Stomach (tissue), 9 donors: Measurements from ENCODE around the gene ADGRG1. TPM values are rescaled to one million over a fixed set of nuclear protein-coding genes. Genes with fewer than 3 reads are reported as not detected.
A peak's percentile ranks its signal among the peaks of the same experiment; 100 is the strongest.
"Not testable (repeated sequence)": the region's sequence is repeated elsewhere in the genome, so short reads cannot be mapped to it uniquely, and the experiment has no call there.

ENCODE experiments used
- DNase-seq, 2 donors: peaks; one replicate each; pipeline versions ENCODE4 v3.0.0 to v3.0.0-alpha.2; 2013 to 2019
- H3K27ac ChIP-seq, 5 donors: fragments of 200-600 bp in 4 of 5; sonication (generic) in 4 of 5; one replicate each; pipeline ENCODE4 v1.5.1; 2013 to 2019; ENCODE audit warnings: mild to moderate bottlenecking in 1 of 5, moderate library complexity in 1 of 5
- H3K27me3 ChIP-seq, 3 donors: fragments of 200-600 bp; sonication (generic); one replicate each; pipeline ENCODE4 v1.5.1; 2017 to 2019; ENCODE audit warnings: mixed run types in 1 of 3
- H3K36me3 ChIP-seq, 4 donors: fragments of 200-600 bp; sonication (generic); 1 replicate in 3 of 4; 2 replicates in 1 of 4; pipeline ENCODE4 v1.5.1; 2016 to 2019
- H3K4me1 ChIP-seq, 4 donors: fragments of 200-600 bp; sonication (generic); one replicate each; pipeline ENCODE4 v1.5.1; 2016 to 2019
- H3K4me3 ChIP-seq, 4 donors: fragments of 200-600 bp; sonication (generic) in 3 of 4; one replicate each; pipeline ENCODE4 v1.5.1; 2016 to 2019; ENCODE audit warnings: mild to moderate bottlenecking in 1 of 4
- H3K9me3 ChIP-seq, 4 donors: fragments of 200-600 bp; sonication (generic); one replicate each; pipeline ENCODE4 v1.5.1; 2016 to 2019
- CTCF ChIP-seq, 7 experiments: fragments of 450-650 bp in 4 of 7; fragments of 200-600 bp in 3 of 7; sonication (generic) in 3 of 7; IDR thresholded peaks; one replicate each; pipeline ENCODE4 v1.5.1; 2016 to 2019; ENCODE audit warnings: antibody characterized with exemption in 7 of 7, control low read depth in 2 of 7, mild to moderate bottlenecking in 1 of 7
- EP300 ChIP-seq: sonication (generic); formaldehyde crosslinking; IDR thresholded peaks from one replicate; pipeline ENCODE4 v1.6.1; 2017; ENCODE audit warnings: antibody characterized with exemption
- POLR2A ChIP-seq, 4 donors: fragments of 450-650 bp; IDR thresholded peaks; one replicate each; pipeline ENCODE4 v1.6.1; 2016; ENCODE audit warnings: antibody characterized with exemption in 4 of 4, control low read depth in 2 of 4, mild to moderate bottlenecking in 1 of 4, moderate library complexity in 1 of 4
- POLR2AphosphoS5 ChIP-seq, 3 donors: sonication (generic); formaldehyde crosslinking; IDR thresholded peaks; one replicate each; pipeline ENCODE4 v1.6.1; 2016; ENCODE audit warnings: antibody characterized with exemption in 3 of 3
- WGBS, 5 donors: extraction: QIAGEN DNeasy Blood & Tissue Kit in 3 of 5; methylation state at CpG; one replicate each; pipeline versions ENCODE4 v1.1.5 to v1.1.7; 2013 to 2018; 5-methylcytosine and 5-hydroxymethylcytosine counted together
- intact Hi-C: fragments of 100-400 bp; cut with DNase I; formaldehyde crosslinking; loops from one replicate; pipeline ENCODE4 v1.15.1; 2023; ENCODE audit warnings: low total_unique reads
- polyA plus RNA-seq, 3 donors: library from polyadenylated mRNA; stranded (reverse); fragments of 200-250 nt; gene quantifications; one replicate each; pipeline ENCODE4 v1.2.3, GENCODE V29; 2013
- total RNA-seq, 5 donors: library from RNA; depleted of rRNA; stranded (reverse); fragments of >200 nt; gene quantifications; one replicate each; pipeline versions ENCODE4 v1.1.0 to v1.2.3, GENCODE V29; 2014 to 2016
- donor health status: healthy with polysubstance abuse.
- donor health status: Bipolar disorder and iron deficiency.
- donor health status: healthy.

Gene ADGRG1
- total and polyA plus RNA-seq, 8 donors: 8.9 to 84.8 (median 32.1) TPM

- Histone ChIP-seq H3K36me3 (peaks cover 0 to 8% (median 4%) of the 10 kb centered on the region in 4 donors), H3K4me3 (peak overlapping the region in 1 of 4 donors; percentile 29), H3K9me3 (no peaks in the 10 kb centered on the region), H3K27me3 (peaks cover 0 to 9% (median 0%) of the 10 kb centered on the region in 3 donors), H3K4me1 (no peaks in the 10 kb centered on the region), H3K27ac (peak overlapping the region in 1 of 5 donors; percentile 59)
- DNase-seq: no peak
- intact Hi-C loops: no loop called here
- 78 to 86% (median 81%) methylated on average over 11 to 12 of the region's 12 CpGs for WGBS, 5 donors
- TF ChIP-seq POLR2A (IDR thresholded peaks at IDR 0.05): no peak
- no peak for TF ChIP-seq CTCF (IDR thresholded peaks at IDR 0.05)
- no peak for TF ChIP-seq EP300
- TF ChIP-seq POLR2AphosphoS5 (IDR thresholded peaks at IDR 0.05): no peak
Measured at GRCh38 chr16:57669476-57670162, 41.2 kb downstream of the ADGRG1 start.

DNA sequence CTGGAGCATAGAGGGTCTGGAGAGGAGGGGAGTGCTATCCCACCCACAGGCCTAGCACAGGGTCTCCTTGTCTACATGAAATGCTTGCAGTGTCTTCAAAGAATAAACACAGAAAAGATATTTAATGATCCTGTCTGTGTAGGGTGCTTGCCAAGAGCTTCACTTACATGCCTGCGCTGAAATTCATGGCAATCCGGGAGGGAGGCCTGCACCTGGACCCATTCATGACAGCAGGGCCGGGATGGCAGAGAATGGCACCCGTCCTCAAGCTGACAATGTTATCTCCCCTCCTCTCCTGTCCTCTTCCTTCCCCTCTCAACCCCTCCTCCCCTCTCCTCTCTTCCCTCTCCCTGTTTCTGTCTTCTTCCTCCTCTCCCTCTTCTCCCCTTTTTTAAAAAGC is 41.8 kb downstream of the ADGRG1 start:
- no peak overlapping the region for H3K27ac ChIP-seq
- H3K9me3 ChIP-seq: no peaks in the 10 kb centered on the region
- peaks cover 0 to 9% (median 0%) of the 10 kb centered on the region in 3 donors for H3K27me3 ChIP-seq
- H3K4me3 ChIP-seq: peak overlapping the region in 1 of 4 donors; percentile 29
- peaks cover 0 to 2% (median under 1%) of the 10 kb centered on the region in 4 donors for H3K36me3 ChIP-seq
- DNase-seq: no peak
- WGBS, 5 donors: 46 to 60% (median 54%) methylated on average over 4 of the region's 4 CpGs
- H3K4me1 ChIP-seq: no peaks in the 10 kb centered on the region
- intact Hi-C loops: no loop called here
- TF ChIP-seq POLR2A (IDR thresholded peaks at IDR 0.05) (no peak), CTCF (IDR thresholded peaks at IDR 0.05) (no peak), POLR2AphosphoS5 (IDR thresholded peaks at IDR 0.05) (no peak), EP300 (no peak)

DNA sequence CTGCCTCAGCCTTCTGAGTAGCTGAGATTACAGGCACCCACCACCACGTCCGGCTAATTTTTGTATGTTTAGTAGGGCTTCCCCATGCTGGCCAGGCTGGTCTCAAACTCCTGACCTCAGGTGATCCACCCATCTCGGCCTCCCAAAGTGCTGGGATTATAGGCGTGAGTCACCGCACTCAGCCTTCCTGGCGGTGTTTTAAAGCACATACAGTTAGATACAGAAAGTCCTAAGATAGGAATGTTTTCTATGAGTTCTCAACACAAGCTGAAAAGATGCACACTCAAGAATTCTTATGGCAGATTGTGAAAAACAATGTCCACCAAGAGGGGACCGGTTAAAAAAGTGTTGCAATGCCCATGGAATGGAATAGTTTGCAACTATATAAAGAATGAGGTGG is 43.0 kb downstream of the ADGRG1 start:
- H3K4me1 ChIP-seq, H3K9me3 ChIP-seq, H3K27me3 ChIP-seq, H3K27ac ChIP-seq, intact Hi-C loops, DNase-seq, H3K4me3 ChIP-seq, H3K36me3 ChIP-seq: not testable (repeated sequence)
- WGBS, 5 donors: 67 to 78% (median 74%) methylated on average over 7 of the region's 7 CpGs

DNA sequence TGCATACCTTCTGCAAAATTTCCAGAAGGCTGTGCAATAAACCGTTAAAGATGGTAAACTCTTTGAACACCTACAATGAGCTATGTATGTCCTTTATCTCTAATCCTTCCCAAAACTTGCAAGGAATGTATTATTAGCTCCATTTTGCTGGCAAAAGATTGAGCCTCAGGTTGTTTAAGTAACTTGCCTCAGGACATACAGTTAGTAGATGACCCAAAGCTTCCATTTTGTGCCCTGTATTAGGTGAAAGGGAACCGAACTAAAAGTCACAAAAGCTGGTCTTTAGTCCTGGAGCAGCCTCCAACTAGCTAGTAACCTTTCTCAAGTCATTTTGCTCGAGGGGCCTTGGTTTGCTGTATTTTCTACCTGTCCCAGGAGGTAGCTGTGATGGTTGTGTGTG is 44.0 kb downstream of the ADGRG1 start:
- WGBS, 5 donors: 46 to 72% (median 59%) methylated on average over 3 of the region's 3 CpGs
- H3K27me3 ChIP-seq: peaks cover 0 to 9% (median 0%) of the 10 kb centered on the region in 3 donors
- no peak for DNase-seq
- no peak overlapping the region for H3K27ac ChIP-seq
- H3K36me3 ChIP-seq: no peaks in the 10 kb centered on the region
- intact Hi-C loops: no loop called here
- TF ChIP-seq CTCF (IDR thresholded peaks at IDR 0.05) (no peak), POLR2AphosphoS5 (IDR thresholded peaks at IDR 0.05) (no peak)
- no peak overlapping the region for H3K4me3 ChIP-seq
- H3K4me1 ChIP-seq: peaks cover 0 to 7% (median under 1%) of the 10 kb centered on the region in 4 donors
- H3K9me3 ChIP-seq: no peaks in the 10 kb centered on the region

- Histone ChIP-seq H3K4me1 (peaks cover 0 to 11% (median 2%) of the 10 kb centered on the region in 4 donors), H3K9me3 (no peaks in the 10 kb centered on the region), H3K27ac (no peak overlapping the region), H3K4me3 (no peak overlapping the region), H3K36me3 (no peaks in the 10 kb centered on the region), H3K27me3 (peaks cover 0 to 9% (median 0%) of the 10 kb centered on the region in 3 donors)
- intact Hi-C loops: no loop called here
- TF ChIP-seq POLR2A (IDR thresholded peaks at IDR 0.05) (no peak), EP300 (no peak), POLR2AphosphoS5 (IDR thresholded peaks at IDR 0.05) (no peak), CTCF (IDR thresholded peaks at IDR 0.05) (no peak)
- no peak for DNase-seq
- 79 to 92% (median 86%) methylated on average over 2 of the region's 2 CpGs for WGBS, 5 donors
Measured at GRCh38 chr16:57672824-57673223, 44.4 kb downstream of the ADGRG1 start.
